ENCODE data around the gene HCRTR1.

DNA sequence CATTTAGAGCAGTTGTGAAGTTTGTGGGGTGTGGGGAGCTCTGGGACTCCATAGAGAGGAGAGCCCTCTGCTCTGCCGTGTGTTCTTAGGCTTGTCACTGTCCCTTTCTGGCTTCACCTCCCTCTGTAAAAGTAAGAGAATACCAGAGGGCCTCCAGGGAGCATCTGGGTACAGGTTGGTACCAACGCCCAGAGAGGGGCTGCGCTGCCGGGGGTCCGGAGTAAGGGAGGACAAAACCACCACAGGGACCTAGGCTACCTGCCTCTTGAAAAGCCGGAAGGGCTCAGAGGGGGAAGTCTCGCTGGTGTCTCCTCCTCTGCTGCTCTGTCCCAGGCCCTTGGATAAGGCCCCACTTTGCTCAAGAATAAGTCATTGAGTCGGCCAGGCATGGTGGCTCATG lies 44.2 kb upstream of the HCRTR1 start:
- TF ChIP-seq, protein P1, sequence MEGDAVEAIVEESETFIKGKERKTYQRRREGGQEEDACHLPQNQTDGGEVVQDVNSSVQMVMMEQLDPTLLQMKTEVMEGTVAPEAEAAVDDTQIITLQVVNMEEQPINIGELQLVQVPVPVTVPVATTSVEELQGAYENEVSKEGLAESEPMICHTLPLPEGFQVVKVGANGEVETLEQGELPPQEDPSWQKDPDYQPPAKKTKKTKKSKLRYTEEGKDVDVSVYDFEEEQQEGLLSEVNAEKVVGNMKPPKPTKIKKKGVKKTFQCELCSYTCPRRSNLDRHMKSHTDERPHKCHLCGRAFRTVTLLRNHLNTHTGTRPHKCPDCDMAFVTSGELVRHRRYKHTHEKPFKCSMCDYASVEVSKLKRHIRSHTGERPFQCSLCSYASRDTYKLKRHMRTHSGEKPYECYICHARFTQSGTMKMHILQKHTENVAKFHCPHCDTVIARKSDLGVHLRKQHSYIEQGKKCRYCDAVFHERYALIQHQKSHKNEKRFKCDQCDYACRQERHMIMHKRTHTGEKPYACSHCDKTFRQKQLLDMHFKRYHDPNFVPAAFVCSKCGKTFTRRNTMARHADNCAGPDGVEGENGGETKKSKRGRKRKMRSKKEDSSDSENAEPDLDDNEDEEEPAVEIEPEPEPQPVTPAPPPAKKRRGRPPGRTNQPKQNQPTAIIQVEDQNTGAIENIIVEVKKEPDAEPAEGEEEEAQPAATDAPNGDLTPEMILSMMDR (conservative IDR thresholded peaks at IDR 0.05; ENCODE audit: low read length): no peak
- TF ChIP-seq EZH2phosphoT487 (IDR thresholded peaks at IDR 0.05; ENCODE audit: borderline replicate concordance): no peak
